K562 (cell line): ENCODE measurements around the gene ZBTB8B. TPM values are rescaled to one million over a fixed set of nuclear protein-coding genes. Genes with fewer than 3 reads are reported as not detected.

Source experiments
- ATAC-seq: fragments of 200-7000 bp; cut with Tn5 transposase; 3 replicates; pipeline ENCODE4 v1.9.1; 2020; ENCODE audit warnings: moderate library complexity
- BruUV-seq: library from RNA; stranded (reverse); fragments of 400-500 nt; replicated peaks from 2 replicates; lab custom pipeline; 2021; lab: Mats Ljungman, UMichigan
- CTCF ChIA-PET: fragments of 300-600 bp; formaldehyde crosslinking; extraction: SDS; loops from one replicate; lab custom pipeline; 2021; ENCODE audit warnings: low intra/inter-chr PET ratio; lab: Yijun Ruan, JAX
- POLR2A ChIA-PET: fragments of 300-600, 350-650 bp; sonication (Branson Sonifier 250); formaldehyde crosslinking; extraction: SDS; loops from one replicate; lab custom pipeline; 2021; ENCODE audit warnings: antibody characterized with exemption, inconsistent platforms; lab: Yijun Ruan, JAX
- DNase-seq, 4 experiments: peaks; one replicate each; pipeline versions ENCODE4 v3.0.0 to v3.0.0-alpha.2; 2011 to 2018; ENCODE audit warnings: low spot score in 3 of 4, mixed read lengths in 3 of 4; ENCODE audit errors: extremely low read depth in 1 of 4
- FAIRE-seq: peaks from 2 replicates; lab custom pipeline; 2011; peaks lifted over from hg19 to GRCh38; lab: Jason Lieb, UNC
- H2AFZ ChIP-seq: 2 replicates; pipeline ENCODE4 v1.6.0; 2011; ENCODE audit warnings: low read depth, low read length, control low read depth, inconsistent platforms
- H3K27ac ChIP-seq: fragments of 200-600 bp; 3 replicates; pipeline ENCODE4 v1.8.0; 2011; ENCODE audit warnings: low read depth, mild to moderate bottlenecking, control low read depth, inconsistent platforms, low read length, moderate library complexity, mixed read lengths; ENCODE audit errors: extremely low read depth
- H3K27me3 ChIP-seq, 2 experiments: fragments of 300-600 bp in 1 of 2; 2 replicates in 1 of 2; 3 replicates in 1 of 2; pipeline versions ENCODE4 v1.6.0 to v1.8.0; 2011; ENCODE audit warnings: inconsistent platforms in 2 of 2, low read length in 2 of 2, mild to moderate bottlenecking in 1 of 2, mixed read lengths in 1 of 2, moderate library complexity in 1 of 2; ENCODE audit not compliant: control insufficient read depth in 2 of 2, insufficient read depth in 2 of 2
- H3K36me3 ChIP-seq: fragments of 300-600 bp; 3 replicates; pipeline ENCODE4 v1.8.0; 2011; ENCODE audit warnings: mild to moderate bottlenecking, low read length, inconsistent platforms; ENCODE audit not compliant: control insufficient read depth, insufficient read depth
- H3K4me1 ChIP-seq, 2 experiments: fragments of 200-600 bp in 1 of 2; replicated peaks in 1 of 2; 2 replicates in 1 of 2; 3 replicates in 1 of 2; pipeline versions ENCODE4 v1.5.1 to v1.8.0; 2011; ENCODE audit warnings: inconsistent platforms in 2 of 2, low read length in 2 of 2, mild to moderate bottlenecking in 1 of 2, mixed read lengths in 1 of 2, moderate library complexity in 1 of 2; ENCODE audit not compliant: control insufficient read depth in 2 of 2, insufficient read depth in 2 of 2
- H3K4me2 ChIP-seq: 2 replicates; pipeline ENCODE4 v1.6.1; 2011; ENCODE audit warnings: low read length, control low read depth, inconsistent platforms, mixed read lengths; ENCODE audit not compliant: insufficient read depth
- H3K4me3 ChIP-seq: fragments of 200-600 bp; sonication (generic), shearing (Covaris generic); 2 replicates; pipeline ENCODE4 v1.5.1; 2016; ENCODE audit warnings: control low read depth, inconsistent platforms
- H3K79me2 ChIP-seq: fragments of 200-600 bp; 3 replicates; pipeline ENCODE4 v1.8.0; 2011; ENCODE audit warnings: low read length, inconsistent platforms; ENCODE audit not compliant: control insufficient read depth, insufficient read depth
- H3K9ac ChIP-seq, 2 experiments: 2 replicates each; pipeline versions ENCODE4 v1.6.0 to v1.6.1; 2011; ENCODE audit warnings: low read depth in 2 of 2, low read length in 2 of 2, control low read depth in 1 of 2, inconsistent platforms in 1 of 2, mild to moderate bottlenecking in 1 of 2, mixed read lengths in 1 of 2; ENCODE audit not compliant: insufficient read depth in 1 of 2
- H3K9me1 ChIP-seq: one replicate; pipeline ENCODE4 v1.6.0; 2011; ENCODE audit warnings: inconsistent platforms, mild to moderate bottlenecking, low read length, moderate library complexity; ENCODE audit not compliant: control insufficient read depth, insufficient read depth
- H3K9me3 ChIP-seq: replicated peaks from 2 replicates; pipeline ENCODE4 v1.5.1; 2011; ENCODE audit warnings: low read depth, low read length, inconsistent platforms; ENCODE audit not compliant: control insufficient read depth, insufficient read depth
- H4K20me1 ChIP-seq: replicated peaks from 2 replicates; pipeline ENCODE4 v1.6.1; 2011; ENCODE audit warnings: low read length, inconsistent platforms, mixed read lengths; ENCODE audit not compliant: control insufficient read depth, insufficient read depth
- C11orf30 ChIP-seq: fragments of 450-650 bp; IDR thresholded peaks from 2 replicates; pipeline ENCODE4 v1.6.1; 2016; ENCODE audit warnings: low read depth, mild to moderate bottlenecking
- MCM5 ChIP-seq: fragments of 450-650 bp; IDR thresholded peaks from 2 replicates; pipeline ENCODE4 v1.6.1; 2016; ENCODE audit warnings: low read depth
- POLR2A ChIP-seq: fragments of 450-650 bp; conservative IDR thresholded peaks from 2 replicates; pipeline ENCODE4 v1.6.1; 2016
- SAFB ChIP-seq: fragments of 200-400 bp; formaldehyde crosslinking; IDR thresholded peaks from 2 replicates; pipeline ENCODE4 v1.6.1; 2017; ENCODE audit warnings: low read depth, low read length, borderline replicate concordance
- ZNF165 ChIP-seq: fragments of 250-450 bp; sonication (Bioruptor Pico); IDR thresholded peaks from 2 replicates; pipeline ENCODE4 v1.4.0; 2020; ENCODE audit warnings: borderline replicate concordance
- WGBS: fragments of 100-300 bp; shearing (Covaris generic); methylation state at CpG from one replicate; pipeline ENCODE4 v1.1.6; 2016; ENCODE audit warnings: low coverage, mixed read lengths; ENCODE audit not compliant: insufficient coverage; ENCODE audit errors: missing lambda C conversion rate; 5-methylcytosine and 5-hydroxymethylcytosine counted together
- in situ Hi-C: fragments of 300-500 bp; cut with MboI; formaldehyde crosslinking; loops from 4 replicates; pipeline ENCODE4 v1.15.0; 2018; ENCODE audit warnings: inconsistent platforms, mixed read lengths
- intact Hi-C: fragments of 100-400 bp; cut with micrococcal nuclease; formaldehyde crosslinking; loops from 2 replicates; pipeline ENCODE4 v1.14.2; 2022
- polyA plus RNA-seq, 8 experiments: library from polyadenylated mRNA; depleted of rRNA in 4 of 8; stranded (reverse) in 5 of 8; unstranded in 3 of 8; fragments of >200 nt; fragmentation: Nextera tagmentation in 2 of 8; fragmentation: Illumina TruSeq in 1 of 8; extraction: Ambion mirVana in 2 of 8; extraction: Trizol in 1 of 8; gene quantifications; 2 replicates each; pipeline versions ENCODE4 v1.2.1 to v1.2.3, GENCODE V29; 2011 to 2014; ENCODE audit warnings: inconsistent platforms in 1 of 8, missing spikeins in 1 of 8
- total RNA-seq, 7 experiments: library from RNA; depleted of rRNA in 6 of 7; stranded (reverse); fragments of >200 nt in 6 of 7; fragmentation: Illumina TruSeq in 2 of 7; extraction: Trizol in 2 of 7; gene quantifications; 2 replicates each; pipeline versions ENCODE4 v1.2.1 to v1.2.3, GENCODE V29; 2011 to 2021; ENCODE audit warnings: low replicate concordance in 1 of 7

The ZBTB8B gene
- total and polyA plus RNA-seq, 9 of the 15 experiments (the other 6 are each of a cell fraction or from before 2014, with no cell fraction given), result not detected

GRCh38 chr1:32426489-32427255, 38.2 kb upstream of the ZBTB8B start:
- 25% methylated on average over 36 of the region's 36 CpGs for WGBS
- CTCF ChIA-PET, result interaction anchor here (0.6 kb wide), 1 partner anchor 254 kb away, joined by 3 read pairs; no protein-coding TSS in a partner anchor
- BruUV-seq, result no TSS peak
- in situ Hi-C loops (no loop called here), intact Hi-C loops (no loop called here)
- H3K27ac ChIP-seq, result no peak overlapping the region
- H3K27me3 ChIP-seq, result peaks cover 59% of the 10 kb centered on the region in 2 experiments
- POLR2A ChIA-PET, result interaction anchor here (0.6 to 1.1 kb wide), 6 partner anchors 11 to 1567 kb away, joined by 3 to 5 read pairs (median 3); no protein-coding TSS in a partner anchor
- no peaks in the 10 kb centered on the region for H3K36me3 ChIP-seq
- peaks cover 0 to 5% of the 10 kb centered on the region in 2 experiments; a peak in 2 of 5 replicates for H3K4me1 ChIP-seq
- DNase-seq (peak in 1 of 4 experiments; percentile 15), FAIRE-seq (no peak), ATAC-seq (no peak)
- H3K79me2 ChIP-seq, result no peaks in the 10 kb centered on the region
- no peak overlapping the region; a peak in 1 of 4 replicates for H3K9ac ChIP-seq
- H3K9me1 ChIP-seq, result no peaks in the 10 kb centered on the region
- TF ChIP-seq SAFB, result no peak
- TF ChIP-seq MCM5, result no peak
- no peak for TF ChIP-seq POLR2A
- no peak for TF ChIP-seq ZNF165 (CRISPR knock-in tag)
- peak; percentile 47; the same call in 1 of the 2 replicates for TF ChIP-seq C11orf30
- H3K4me3 ChIP-seq, result no peak overlapping the region
- H2AFZ ChIP-seq, result no peak overlapping the region
- no peaks in the 10 kb centered on the region for H3K9me3 ChIP-seq
- no peaks in the 10 kb centered on the region for H4K20me1 ChIP-seq
- no peak overlapping the region for H3K4me2 ChIP-seq
